Stimulated activated CD4-positive, alpha-beta T cell treated with anti-CD3 and anti-CD28 coated beads, Interleukin-1b, Interleukin-23, amount 100 ng/mL, for 48 hours (primary cell): ENCODE measurements around the gene SORCS1.

Experiments used
- DNase-seq: peaks from one replicate; pipeline ENCODE4 v3.0.0-alpha.2; 2020

SORCS1 gene

GRCh38 chr10:107163881-107164861 is at the start of gene SORCS1:
TSS of gene SORCS1 (minus strand) at chr10:107164706.
- DNase-seq: no peak

DNA sequence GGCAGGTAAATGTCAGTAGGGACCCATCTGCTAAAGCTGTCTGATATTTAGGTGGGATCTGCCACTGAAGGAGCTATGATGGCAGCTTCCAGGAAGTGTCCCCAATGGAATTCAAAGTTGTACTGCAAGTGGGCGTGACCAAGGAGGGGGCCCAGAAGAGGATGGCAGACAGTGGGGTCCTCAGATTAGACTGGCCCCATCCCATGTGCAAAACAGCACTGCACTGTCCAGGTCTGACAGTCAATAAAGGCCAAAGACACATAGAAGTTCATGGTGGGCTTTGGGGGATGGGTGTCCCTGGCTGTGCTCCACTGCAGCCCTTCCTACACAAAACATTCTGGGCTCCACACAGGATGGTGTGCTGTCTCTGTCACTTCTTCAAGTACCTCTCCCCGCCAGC is 49.8 kb upstream of the SORCS1 start:
- DNase-seq: no peak

DNA sequence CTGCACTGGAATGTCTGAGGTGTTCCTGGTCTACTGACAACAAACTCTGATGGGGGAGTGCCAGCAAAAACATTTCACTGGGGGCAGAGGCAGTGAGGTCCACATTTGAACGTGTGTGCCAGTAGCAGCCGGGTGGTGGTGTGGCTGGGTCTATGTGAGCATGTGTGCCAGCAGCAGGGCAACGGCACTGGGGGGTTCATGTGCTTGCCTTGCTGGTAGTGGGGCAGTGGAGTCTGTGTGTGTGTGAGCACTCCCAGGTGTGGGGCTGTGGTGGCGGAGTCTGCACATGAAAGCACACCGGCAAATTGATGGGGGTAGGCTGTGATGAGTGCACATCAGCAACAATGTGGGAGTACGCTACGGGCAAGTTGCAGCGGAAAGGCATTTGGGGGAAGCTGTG is 49.4 kb upstream of the SORCS1 start:
- no peak for DNase-seq

DNA sequence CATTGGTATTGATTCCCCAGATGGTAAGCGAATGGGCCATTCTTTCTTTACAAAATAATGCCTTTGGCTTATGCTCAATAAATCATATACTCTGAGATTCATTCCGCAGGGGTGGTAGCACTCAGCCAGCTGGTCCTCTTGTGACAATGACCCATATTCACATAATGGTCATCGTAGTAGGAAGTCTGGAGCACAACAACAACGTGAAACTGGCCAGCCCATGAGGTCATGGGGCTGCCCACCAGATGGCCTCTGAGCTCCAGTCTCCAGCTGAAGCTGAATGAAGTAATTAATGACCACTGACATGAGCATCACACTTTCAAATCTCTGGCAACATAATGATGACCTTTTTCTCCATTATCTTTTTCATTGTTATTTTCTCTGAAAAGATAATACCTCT is 42.3 kb upstream of the SORCS1 start:
- no peak for DNase-seq

DNA sequence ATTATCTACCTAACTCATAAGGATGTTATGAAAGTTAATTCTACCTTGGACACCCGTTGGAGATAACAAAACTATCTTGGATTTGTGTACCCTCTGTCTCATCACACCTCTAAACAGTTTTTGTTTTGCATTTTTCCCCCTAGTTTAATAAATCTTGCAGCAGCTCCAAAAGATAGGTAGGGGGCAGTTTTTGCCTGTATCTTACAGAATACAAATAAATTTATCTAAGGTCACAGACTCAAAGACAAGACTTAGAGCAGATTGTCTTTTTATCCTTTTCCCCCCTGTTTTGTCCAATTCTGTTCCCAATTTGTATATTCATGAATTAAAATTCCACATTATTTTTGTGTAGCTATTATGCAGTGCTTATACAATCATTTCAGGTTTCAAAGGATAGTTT is 5.0 kb upstream of the SORCS1 start:
- DNase-seq: no peak

GRCh38 chr10:107168738-107169137 is 4.2 kb upstream of the SORCS1 start:
- DNase-seq: no peak

- DNase-seq: no peak
These were observed 1.9 kb upstream of the SORCS1 start for GRCh38 chr10:107166403-107166802.

GRCh38 chr10:107164992-107165391 is 486 bp upstream of the SORCS1 start:
- DNase-seq: no peak

DNA sequence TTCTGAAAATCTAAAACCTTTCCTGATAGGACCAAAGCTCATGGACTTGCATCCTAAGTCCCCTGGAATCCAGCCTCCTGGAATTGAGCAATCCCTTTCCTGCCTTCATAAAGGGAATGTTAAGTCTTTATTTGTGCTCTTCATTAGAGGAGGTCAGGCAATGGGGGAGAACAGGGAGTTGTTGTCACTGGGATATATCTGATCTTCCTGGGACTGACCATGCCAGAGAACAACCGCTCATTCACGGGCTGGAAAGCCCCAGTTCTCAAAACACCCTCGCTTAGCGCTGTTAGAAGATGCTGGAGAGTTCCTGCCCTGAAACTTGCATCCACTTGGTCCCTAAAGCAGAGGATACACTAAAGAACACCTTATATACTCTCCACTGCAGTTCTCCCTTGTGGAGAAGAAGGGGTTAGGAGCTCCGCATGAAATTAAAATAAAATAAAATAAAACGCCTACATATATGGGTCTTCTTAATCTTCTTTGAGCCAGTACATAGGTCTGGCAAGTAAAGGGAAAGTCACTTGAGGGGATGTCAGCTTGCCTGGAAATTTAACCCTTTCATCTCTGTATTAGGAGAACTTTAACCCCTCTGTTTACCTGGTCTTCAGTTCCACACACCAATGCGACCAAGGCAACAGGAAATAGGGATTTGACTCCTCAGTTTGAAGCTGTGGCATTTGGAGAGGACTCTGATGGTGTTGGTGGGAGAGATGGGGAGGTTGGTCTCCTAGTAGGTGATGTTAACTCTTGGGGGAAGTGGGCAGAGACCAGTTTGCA is 1.2 kb downstream of the SORCS1 start:
- no peak for DNase-seq

DNA sequence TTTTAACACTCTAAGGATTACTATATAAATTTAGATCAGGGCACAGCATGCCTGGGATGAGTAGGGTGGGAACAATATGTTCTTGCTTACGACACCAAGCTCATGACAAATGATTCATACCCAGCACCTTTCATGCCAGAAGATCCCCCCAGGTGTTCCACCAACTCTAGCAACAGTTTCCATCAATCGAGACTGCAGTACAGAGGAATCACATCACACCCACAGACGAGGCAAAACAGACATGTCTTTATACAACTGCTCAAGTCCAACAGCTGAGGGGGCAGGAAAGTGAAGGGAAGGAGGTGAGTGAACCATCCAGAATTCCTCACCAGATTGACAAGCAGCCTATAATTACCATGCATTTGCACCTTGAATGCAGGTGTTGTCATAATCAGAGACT is 3.6 kb downstream of the SORCS1 start:
- no peak for DNase-seq

DNA sequence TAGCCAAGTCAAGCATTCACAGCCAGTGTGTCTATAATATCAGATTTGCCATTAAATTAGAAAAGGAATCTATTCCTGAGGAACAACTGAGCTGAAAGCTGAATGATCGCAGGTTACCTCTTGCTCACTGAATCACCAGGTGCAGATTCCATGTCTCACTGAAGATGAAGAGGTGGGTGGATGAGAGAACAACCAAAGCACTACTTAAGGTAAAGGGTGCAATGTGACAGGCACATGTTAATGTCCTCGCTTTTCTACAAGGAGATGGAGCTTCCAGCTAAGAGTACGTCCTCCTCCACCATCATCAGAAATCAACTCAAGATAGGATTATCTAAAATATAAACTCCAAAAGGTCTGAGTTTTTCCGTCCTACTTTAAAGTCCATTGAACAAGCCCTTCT is 4.6 kb downstream of the SORCS1 start:
- DNase-seq: no peak

DNA sequence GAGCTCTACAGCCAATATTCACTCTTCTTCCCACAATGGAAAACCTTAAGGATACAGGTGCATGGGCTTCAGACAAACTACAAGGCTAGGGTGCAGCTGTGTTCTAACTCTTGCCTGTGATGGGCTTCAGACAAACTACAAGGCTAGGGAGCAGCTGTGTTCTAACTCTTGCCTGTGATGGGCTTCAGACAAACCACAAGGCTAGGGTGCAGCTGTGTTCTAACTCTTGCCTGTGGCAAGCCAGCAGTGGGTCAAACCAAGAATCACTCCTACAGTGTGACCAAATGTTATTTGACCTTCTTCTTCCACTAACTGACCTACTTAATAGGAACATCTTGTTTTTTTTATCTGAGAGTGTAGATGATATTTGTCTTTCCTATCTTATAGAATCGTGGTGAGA is 7.4 kb downstream of the SORCS1 start:
- no peak for DNase-seq

DNA sequence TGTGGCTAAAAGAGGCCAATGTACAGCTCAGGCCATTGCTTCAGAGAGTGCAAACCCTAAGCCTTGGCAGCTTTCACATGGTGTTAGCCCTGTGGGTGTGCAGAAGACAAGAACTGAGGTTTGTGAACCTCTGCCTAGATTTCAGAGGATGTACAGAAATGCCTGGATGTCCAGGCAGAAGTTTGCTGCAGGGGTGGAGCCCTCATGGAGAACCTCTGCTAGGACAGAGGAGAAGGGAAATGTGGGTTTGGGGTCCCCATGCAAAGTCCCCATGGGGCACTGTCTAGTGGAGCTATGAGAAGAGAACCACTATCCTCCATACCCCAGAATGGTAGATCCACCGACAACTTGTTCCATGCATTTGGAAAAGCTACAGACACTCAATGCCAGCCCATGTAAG is 12.4 kb downstream of the SORCS1 start:
- DNase-seq: no peak

- no peak for DNase-seq
These were observed 15.6 kb downstream of the SORCS1 start for GRCh38 chr10:107148906-107149305.

- DNase-seq: no peak
These were observed 20.0 kb downstream of the SORCS1 start for GRCh38 chr10:107144490-107144889.

DNA sequence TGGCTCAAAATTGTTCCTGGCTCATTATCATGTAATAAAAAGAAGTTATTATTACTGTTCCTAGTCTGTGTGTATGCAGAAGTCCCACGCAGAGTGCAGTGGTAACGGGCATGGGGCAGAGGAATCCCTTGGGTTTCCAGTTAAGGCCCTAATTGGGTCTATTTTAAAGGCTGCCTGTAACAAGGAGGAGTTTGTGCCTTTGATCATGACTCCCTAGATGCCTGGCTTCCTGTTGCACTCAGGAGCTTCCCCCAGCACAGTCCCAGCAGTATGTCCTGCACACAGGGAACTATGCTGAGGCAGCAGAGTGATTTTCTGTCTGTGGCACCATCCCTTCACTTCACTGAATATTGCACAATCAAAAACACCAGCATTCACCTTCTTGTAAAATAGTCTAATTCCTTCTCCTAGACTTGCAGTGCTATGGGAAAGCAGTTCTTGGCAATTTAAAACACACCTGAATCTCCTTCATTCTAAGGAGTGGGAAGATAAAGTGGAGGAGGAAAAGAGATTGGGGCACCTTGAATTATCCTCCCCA is 22.9 kb downstream of the SORCS1 start:
- no peak for DNase-seq

DNA sequence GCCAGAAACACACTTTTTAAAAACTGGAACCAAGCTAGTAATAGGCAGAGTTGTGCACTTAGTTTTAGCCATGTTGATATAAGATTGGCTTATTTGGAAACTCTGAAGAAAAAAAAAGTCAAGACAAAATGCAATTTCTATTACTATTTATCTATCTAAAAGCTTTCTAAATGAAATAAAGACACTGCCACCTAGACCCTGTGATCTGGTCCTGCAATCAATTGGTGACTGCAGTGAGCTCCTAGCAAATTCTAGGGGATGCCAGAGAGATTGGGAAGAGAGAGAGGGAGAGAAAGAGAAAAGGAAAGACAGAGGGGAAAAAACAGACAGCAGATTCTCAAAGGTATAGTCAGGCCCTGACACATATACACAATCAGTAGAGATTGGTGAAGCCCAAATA is 25.3 kb downstream of the SORCS1 start:
- no peak for DNase-seq

GRCh38 chr10:107133656-107134055 is 30.9 kb downstream of the SORCS1 start:
- DNase-seq: no peak

GRCh38 chr10:107129000-107129399 is 35.5 kb downstream of the SORCS1 start:
- DNase-seq: no peak

DNA sequence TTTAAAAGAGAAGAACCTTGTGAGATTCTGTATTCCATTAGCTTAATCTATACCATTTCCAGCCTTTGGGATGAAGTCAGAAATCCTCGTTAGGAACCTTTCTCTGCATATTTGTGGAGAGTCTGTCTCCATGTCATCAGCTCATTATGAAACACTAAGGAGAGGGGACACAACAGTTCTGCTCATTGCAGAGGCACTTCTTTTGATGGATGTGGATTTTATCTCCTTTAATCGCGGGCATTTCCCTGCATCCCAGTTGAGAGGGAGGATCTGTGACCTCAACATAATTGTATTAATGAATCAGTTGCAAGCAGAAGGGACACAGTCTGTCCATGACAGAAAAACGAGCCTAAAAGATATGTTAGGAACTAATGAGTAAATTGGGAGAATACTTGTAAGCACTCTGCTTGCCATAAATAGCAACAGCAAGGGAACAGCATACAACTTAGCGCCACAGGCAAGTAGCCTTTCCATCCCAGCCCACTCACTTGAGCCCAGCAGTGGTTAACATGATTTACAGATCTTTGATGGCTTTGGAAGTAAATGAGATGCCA is 37.9 kb downstream of the SORCS1 start:
- no peak for DNase-seq

DNA sequence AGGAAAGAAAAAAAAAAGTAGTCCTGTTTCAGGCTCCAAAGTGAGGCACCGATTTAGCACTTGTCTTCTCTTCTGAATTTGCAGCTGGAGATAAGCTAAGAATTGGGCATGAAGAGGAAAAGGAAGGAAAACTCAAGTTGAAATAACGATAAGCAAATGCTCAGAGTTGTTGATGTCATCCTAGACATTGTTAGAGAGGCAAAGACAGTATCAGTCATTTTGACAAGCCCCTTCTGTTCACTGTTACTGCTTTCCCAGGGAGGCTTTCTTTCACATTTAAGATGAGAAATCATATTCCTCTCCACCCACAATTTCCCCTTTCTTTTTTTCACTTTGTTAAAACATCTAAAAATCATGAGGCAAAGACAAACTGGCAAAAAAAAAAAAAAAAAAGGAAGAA is 41.8 kb downstream of the SORCS1 start:
- DNase-seq: no peak

DNA sequence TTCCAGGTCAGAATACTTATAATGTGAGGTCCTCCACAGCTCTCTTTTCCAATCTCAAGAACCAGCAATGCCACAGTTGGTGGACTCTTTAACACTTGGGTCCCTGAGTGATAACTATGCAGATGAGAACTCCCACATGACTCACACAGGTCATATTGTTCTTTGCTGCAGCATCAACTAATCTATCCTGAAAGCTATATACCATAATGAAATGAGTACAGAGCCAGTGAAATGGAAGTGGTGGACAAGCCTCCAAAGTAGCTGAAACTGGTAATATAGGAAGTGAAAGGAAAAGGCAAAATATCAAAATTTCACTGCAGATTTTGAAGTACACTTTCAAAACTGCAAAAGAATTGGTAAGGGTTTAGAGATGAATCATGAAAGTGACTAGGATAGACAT is 45.6 kb downstream of the SORCS1 start:
- no peak for DNase-seq

- DNase-seq: no peak
These were observed 60.4 kb downstream of the SORCS1 start for GRCh38 chr10:107104026-107104652.
